ENCODE data around the gene ZNF579.

The ZNF579 gene

DNA sequence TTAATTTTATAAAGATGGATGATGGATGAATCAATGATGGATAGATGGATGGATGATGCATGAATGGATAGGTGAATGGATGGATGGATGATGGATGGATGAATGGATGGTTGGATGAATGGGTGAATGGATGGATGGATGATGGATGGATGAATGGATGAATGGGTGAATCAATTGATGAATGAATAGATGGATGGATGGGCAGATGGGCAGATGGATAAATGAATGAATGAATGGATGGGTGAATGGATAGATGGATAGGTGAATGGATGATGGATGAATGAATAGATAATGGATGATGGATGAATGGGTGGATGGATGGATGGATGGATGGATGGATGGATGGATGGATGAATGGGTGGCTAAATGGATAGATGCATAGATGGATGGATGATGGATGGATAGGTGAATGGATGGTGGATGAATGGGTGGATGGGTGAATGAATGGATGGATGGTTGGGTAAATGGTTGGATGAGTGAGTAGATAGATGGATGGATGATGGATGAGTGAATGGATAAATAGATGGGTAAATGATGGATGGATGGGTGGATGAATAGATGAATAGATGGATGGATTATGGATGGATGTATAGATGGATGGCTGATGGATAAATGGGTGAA, 12.8 kb downstream of the ZNF579 start:
- no peak for FAIRE-seq

DNA sequence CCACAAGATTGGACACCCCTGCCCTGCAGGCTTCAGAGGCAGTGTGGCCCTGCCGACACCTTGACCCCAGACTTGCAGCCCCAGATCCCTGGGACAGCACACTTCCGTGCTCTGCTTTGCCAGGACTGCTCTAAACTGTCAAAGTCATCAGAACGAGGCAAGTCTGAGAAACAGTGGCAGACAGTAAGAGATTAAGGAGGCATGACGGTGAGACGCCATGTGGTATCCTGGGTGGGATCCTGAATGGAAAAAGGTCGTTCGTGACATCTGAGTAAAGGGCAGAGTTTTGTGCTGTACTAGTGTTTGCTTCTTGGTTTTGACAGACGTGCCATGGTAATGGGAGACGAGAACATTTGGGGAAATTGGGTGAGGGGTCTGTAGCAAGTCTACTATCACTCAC, 13.8 kb downstream of the ZNF579 start:
- FAIRE-seq = no peak

DNA sequence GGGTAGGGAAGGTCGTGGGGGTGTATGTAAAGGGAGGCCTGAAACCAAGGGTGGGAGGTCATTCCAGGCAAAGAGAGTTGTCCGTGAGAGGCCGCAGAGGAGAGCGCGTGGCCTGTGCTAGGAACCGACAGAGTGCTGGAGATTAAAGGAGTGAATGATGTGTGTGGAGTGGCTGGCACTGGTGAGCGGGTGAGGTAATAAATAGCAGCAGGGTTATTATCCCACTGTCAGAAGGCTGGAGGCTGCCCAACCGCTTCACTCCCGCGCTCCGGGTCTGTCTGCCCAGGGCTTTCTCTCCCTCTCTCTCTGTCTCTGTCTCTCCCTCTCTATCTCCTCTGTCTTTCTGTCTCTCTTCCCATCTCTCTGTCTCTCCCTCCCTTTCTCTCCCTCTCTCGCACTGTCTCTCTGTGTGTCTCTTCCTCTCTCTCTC, 17.4 kb downstream of the ZNF579 start:
- no peak for FAIRE-seq

DNA sequence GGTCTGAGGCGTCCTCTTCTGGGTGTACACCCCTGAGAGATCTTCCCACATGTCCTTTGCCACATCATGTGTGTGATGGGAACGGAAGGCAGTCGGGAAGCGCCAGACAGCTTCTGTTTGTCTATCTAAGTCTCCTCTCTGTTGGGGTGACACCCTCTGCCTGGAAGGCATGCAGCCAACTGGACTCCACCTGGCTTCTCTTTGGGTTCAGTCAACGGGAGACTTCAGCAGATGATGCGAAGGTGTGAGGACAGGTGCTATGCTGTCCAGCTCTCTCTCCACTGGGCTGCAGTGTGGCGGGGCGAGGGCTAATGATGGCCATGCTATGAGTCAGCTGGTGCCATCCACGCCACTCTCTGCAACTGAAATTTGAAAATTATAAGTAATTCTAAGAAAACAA, 21.0 kb downstream of the ZNF579 start:
- FAIRE-seq = no peak

DNA sequence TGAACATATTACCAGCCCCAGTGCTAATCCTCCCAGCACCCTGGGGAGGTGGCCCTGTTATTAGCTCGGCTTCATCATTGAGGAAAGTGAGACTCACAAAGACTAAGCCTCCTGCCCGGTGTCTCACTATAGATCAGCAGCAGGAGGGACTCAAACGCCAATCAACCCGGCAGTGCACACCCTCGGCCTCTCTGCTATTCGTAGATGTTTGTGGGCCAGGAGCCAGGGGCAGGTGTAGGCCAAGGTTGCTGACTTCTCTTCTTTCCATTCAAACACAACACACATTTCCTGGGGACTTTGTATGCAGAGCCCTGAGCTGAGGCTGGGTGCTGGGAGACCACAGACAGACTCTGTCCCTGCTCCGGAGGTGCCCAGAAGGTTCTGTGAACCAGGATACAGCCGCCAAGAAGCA, 25.9 kb downstream of the ZNF579 start:
- no peak for FAIRE-seq

DNA sequence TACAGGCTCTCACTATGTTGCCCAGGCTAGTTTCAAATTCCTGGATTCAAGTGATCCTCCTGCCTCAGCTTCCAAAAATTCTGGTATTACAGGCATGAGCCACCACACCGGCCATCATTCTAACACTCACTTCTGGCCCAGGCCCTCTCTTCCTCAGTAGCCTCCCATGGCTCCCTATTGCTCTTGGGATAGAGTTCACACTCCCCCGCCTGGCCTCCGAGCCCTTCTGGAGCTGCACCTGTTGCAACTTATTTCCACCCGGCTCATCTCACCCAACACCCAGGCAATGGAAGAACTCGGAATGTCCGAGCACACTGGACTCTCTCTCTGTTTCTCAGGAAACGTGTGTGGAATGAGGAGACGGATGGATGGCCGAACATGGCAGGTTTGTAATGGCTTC, 26.3 kb downstream of the ZNF579 start:
- no peak for FAIRE-seq

DNA sequence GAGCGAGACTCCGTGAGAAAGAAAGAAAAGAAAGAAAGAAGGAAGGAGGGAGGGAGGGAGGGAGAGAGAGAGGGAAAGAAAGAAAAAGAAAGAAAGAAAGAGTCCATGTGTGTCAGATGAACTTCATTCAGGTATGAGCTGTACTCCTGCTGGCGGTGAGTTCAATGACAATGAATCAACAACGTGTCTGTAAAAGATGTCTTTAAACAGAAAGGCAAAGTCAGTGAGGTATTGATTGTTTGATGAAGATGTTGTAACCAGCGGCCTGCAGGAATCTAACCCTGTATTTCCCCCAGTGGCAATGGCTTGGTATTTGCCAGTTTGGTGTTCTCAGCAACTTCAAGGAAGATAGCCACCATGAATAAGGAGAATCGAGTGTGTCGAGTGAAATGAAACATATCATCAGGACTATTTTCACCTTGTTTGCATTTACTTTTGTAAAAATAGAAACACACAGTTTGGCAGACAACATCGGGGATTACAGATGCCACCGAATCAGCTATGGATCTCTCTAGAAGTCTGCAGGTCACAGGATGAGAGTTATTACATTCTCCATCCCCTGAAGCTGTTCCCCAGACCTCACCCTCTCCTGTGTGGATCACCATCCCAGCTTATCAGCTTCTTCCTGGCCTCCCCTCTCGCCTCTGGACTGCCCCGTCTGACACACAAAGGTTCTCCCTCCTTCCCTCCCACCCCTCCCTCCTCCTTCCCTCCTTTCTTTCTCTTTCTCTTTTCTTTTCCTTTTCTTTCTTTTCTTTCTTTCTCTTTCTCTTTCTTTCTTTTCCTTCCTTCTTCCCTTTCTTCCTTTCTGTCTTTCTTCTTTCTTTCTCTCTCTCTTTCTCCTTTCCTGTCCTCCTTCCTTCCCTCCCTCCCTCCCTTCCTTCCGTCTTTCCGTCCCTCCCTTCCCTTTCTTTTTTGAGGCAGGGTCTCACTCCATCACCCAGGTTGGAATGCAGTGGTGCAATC, 27.1 kb downstream of the ZNF579 start:
- no peak for FAIRE-seq

DNA sequence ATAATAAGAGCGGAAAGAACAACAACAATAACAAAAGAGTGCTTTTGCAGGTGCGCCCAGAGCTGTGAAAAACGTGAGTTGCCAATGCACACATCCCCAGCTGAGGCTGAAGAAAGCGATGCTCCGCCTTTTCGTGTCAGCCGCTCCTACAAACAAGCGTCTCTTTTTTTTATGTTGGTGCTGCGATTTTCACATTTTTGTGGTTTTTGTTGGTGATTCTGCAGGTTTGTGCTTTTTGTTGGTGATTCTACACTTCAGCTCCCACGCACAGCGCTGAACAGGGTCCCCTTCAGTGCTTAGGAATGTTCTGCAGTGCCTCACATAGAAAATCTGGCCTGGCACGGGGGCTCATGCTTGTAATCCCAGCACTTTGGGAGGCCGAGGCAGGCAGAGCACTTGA, 28.0 kb downstream of the ZNF579 start:
- FAIRE-seq = no peak

DNA sequence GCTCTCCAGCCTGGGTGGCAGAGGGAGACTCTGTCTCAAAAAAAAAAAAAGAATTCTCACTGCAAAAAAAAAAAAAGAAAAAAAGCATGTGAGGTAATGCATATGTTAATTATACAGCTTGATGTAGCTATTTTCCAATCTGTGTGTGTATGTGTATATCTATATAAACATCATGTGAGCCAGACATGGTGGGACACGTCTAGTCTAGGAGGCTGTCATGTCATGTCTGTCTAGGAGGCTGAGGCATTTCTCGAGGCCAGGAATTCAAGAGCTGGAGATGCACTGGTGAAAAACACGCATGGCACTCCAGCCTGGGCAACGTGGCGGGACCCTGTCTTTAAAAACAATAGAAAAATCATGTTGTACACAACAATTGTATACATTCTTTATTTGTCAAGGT, 28.4 kb downstream of the ZNF579 start:
- FAIRE-seq = no peak

DNA sequence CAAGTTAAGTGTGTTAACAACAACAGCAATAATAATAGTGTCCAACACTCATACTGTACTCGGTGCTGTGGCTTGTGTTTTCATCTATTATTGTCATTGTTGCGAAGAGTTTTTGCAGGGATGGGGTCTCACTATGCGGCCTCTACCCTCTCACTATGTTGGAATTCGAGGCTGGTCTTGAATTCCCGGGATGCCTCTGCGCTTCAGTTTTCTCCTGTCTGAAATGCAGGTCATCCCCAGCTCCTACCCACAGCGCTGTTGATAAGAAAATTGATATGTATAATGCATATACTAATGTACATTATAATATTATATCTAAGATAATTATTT, 30.4 kb downstream of the ZNF579 start:
- FAIRE-seq = no peak

DNA sequence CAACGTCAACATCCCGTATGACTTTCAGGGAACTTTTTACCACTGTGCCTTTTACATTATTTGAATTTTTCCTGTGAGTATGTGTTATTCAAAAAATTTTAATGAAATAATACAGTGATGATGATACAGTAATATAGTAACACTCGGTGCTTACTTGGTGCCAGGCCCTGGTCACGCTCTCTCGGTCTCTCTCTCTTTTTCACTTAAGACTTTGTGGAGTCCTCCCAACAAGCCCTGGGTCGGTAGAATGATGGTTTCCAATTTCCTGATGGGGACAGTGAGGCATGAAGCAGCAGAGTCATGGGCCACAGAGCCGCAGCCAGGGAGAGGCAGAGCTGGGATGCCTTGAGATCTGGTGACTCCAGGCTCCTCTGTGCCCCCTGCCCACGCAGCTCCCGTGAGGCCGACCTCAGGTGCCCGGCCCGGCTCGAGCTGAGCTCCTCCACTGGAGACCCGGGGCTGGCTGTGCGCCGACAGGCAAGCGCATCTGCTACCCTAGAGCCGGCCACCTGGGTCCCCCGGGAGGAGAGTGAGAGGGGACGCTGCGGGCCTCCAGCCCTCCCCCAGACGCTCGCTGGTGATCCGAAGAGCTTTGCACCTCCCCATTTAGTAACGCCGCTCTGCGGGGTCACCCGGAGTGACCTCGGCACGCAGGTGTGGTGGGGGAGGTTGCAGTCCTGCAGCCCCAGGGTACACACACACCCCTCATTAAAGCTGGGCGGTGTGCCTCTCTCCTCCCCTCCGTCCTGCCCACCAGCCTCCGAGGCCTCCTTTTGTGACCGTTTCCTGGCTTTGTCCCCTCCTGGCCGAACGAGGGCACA, 30.9 kb downstream of the ZNF579 start:
- FAIRE-seq = peak; percentile 85

DNA sequence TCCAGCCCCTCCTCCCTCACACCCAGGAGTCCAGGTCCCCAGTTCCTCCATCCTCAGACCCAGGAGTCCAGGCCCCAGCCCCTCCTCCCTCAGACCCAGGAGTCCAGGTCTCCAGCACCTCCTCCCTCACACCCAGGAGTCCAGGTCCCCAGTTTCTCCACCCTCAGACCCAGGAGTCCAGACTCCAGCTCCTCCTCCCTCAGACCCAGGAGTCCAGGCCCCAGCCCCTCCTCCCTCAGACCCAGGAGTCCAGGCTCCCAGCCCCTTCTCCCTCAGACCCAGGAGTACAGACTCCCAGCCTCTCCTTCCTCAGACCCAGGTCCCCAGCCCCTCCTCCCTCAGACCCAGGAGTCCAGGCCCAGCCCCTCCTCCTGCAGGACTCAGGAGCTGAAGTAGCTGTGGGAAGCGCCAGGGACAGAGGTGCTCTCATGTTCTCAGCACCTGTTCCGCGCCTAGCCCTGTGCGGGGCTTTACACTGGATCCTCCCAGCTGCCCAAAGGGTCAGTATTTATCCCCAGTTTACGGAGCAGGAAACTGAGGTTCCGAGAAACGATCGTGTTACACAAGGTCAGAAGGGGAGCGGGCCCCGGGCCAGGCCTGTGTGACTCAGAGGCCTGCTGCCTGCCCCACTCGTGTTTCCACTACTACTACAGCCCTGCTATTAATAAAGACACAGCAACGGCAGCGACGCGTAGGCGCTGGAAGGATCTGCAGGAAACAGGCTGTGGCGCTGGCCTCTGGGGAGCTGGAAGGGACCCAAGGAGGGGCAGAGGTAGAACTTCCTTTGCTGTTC, 33.6 kb downstream of the ZNF579 start:
- FAIRE-seq = no peak

DNA sequence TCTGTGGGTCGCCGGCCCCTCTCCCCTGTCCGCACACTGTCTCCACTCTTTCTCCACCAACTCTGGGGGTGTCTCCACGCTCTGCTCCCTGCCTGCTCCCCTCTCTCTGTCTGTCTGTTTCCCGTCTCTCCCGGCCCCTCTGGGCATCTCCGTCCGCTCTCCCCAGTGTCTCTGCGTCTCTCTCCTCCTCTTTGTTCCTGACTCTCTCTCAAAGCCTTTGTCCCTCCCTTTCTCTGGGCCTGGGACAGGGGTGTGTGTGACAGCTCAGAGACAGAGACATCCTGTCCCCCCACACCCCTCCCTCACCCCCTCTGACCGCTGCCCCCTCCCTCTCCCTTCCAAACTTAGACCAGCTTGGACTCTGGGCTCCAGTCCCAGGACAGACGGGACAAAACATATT, 34.6 kb downstream of the ZNF579 start:
- no peak for FAIRE-seq

DNA sequence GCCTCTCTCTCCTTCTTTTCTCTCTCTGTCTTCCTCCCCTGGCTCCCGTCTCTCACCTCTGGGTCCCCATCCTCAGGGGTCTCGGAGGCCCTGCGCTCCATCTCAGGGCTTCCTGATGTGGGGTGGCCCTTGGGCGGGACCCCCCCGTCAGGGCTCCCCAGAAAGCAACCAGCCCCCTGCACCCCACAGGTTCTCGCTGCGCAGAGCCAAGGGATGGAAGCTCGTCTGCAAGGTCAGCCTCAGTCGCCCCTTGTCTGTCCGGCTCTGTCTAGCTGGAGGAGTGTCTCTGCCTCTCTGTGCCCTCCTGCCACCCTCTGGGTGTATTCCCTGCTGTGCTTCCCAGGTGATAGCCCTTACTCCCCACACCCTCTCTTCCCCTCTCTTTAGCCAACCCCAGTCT, 35.2 kb downstream of the ZNF579 start, which contains the start of gene SBK3:
TSS of gene SBK3 (minus strand) at position 101 of the 400 bp plus-strand sequence. CDS start at position 101, 0 bp downstream.
- no peak for FAIRE-seq

DNA sequence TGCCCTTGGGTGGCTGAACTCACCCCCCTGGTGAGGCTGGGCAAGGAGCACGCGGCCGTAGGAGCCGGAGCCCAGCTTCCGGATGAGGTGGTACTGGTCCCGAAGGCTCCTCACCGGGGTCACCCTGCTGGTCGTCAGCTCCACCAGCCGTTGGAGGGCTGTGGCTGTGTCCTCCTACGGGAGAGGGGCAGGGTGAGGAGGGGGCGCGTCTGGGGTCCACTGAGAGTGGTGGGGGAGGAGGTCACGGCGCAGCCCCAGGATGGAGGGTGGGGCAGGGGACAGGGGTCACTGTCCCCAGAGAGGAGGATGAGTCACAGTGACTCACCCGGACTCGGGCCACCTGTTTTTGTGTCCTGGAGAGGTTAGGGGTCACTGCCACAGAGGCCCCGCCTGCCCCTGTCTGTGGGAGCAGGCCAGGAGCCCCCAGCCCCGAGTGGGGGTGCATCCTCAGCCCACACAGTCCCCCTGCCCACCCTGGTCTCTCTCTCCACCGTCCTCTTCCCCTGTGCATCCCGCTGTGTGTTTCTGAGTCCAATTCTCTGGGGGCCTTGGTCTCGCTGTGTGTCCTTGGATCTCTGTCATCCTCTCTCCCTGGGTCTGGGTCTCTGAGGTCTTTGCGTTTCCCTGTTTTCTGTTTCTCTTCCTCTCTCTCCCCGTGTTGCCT, 35.7 kb downstream of the ZNF579 start:
- no peak for FAIRE-seq

DNA sequence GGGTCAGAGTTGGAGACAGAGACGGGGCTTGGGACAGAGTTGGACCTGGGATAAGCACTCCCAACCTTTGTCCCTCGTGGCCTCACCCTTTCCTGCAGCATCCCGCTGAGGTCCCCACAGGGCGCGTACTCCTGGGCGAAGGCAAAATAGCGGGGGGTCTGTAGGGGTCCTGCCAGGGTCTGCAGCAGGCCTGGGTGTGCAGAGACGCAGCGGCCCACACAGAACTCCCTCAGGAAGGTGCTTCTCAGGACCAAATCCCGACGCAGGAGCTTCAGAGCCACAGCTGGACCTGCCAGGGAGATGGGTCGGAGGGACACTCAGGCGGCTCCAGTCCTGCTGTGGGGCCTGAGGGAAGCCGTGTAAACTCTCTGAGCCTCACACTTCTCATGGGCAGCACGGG, 36.6 kb downstream of the ZNF579 start:
- FAIRE-seq = no peak

DNA sequence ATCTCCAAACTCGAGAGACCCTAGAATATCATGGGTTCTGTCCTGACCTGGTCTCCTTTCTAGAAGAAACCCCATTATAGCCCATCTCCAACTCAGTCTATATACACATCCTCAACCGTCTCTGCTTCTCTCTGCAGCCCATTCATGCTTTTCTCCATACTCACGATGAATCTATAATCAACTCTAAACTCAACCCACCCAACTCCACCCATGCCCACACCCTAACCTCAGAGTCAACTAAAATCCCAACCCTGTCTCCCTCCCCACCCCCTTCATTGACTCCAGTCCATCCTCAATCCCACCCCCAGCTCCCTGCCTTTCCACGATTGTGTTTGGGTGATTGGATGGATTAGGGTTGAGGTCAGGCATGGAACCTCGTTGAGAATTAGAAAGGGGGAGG, 37.1 kb downstream of the ZNF579 start:
- no peak for FAIRE-seq

DNA sequence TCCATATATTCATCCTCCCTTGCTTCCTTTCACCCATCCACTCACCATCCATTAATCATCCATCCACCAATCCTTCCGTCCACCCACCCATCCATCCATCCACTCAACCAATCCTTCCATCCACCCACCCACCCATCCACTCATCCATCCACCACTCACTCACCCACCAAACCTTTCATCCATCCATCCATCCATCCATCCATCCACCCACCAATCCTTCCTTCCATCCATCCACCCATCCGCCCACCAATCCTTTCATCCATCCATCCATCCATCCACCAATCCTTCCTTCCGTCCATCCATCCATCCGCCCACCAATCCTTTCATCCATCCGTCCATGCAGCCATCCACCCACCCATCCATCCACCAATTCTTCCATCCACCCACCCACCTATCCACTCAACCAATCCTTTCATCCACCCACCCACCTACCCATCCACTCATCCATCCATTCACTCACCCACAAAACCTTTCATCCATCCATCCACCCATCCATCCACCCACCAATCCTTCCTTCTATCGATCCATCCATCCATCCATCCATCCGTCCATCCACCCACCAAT, 38.3 kb downstream of the ZNF579 start:
- FAIRE-seq = no peak

DNA sequence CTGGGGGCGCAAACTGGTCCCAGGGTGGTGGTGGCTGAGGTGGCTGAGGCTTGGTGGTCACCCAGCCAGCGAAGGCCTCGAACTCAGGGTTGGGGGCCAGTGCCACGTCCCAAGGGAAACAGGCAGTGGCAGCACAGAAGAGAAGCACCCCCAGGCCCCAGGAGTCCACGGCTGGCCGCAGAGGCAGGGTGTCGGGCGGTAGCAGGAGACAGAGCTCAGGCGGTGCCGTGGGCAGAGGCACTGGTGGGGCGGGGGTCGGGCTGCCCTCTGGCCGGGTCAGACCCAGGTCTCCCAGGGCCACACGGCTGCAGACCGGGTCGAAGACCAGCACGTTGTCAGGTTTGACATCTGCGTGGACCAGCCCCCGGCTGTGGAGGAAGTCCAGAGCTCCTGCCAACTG, 39.6 kb downstream of the ZNF579 start:
- FAIRE-seq = no peak

DNA sequence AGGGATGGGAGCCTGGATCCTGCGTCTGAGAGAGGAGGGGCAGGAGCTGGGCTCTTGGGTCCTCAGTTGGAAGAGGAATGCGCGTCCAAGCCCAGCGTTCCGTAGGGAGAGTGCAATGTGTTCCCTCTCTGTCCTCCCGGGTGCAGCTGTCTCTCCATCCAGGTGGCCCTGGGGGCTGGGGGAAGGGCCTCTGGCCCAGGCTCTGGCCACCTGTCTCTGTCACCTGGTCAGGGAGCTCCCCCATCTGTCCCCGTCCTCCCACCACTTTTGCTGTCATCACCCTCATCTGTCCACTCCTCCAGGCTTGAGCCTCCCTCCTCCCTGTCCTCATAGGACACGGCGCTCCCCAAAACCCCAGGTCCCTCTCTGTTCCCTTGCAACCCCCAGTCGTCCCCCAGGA, 40.0 kb downstream of the ZNF579 start:
- no peak for FAIRE-seq

DNA sequence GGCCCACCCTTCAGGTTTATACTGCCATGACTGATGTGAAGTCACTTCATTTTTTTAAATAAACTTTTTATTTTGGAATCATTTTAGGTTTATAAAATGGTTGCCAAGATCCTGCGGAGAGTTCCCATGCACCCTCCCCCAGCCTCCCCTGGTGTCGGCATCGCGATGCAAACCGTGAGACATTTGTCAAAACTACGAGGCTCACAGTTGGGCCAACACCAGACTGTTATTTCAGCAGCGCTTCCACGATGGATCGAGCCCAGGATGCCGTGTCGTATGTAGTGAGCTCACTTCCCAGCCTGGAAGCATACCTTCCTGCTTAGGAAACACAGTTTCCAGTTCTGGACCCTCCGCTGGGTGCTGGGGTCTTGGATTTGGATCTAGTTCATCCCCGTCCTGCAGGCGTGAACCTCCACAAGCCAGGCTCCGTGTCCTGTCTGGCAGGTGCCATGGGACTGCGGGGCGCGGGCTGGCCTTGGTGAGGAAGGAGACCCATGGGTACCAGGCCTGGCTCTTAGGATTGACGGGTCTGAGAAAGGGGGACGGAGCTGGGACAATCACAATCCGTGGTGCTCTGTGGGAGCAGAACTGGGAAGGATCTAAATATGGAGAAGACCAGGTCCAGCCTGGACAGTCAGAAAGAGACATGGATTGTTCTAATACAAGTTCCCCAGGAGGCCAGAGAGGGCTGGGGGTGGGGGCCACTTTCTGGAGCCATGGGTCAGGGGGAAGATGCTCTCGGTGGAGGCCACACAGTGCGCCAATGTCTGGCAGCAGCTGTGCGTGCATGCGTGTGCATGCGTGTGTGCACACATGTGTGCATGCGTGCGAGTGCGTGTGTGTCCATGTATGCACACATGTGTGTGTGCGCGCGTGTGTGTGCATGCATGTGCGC, 41.3 kb downstream of the ZNF579 start:
- FAIRE-seq = no peak

All from G401.6 (cell line).